DND-41 (cell line): ENCODE results near the gene UPF3A.

Source experiments
- ATAC-seq: fragments of 200-7000 bp; cut with Tn5 transposase; 3 replicates; pipeline ENCODE4 v1.9.1; 2021; ENCODE audit warnings: low read depth; ENCODE audit not compliant: insufficient read depth
- DNase-seq: peaks from one replicate; pipeline ENCODE4 v3.0.0-alpha.2; 2020
- H2AFZ ChIP-seq: 2 replicates; pipeline ENCODE4 v1.6.0; 2012; ENCODE audit warnings: low read depth, low read length
- H3K27ac ChIP-seq: 2 replicates; pipeline ENCODE4 v1.5.1; 2012; ENCODE audit warnings: low read length, inconsistent platforms
- H3K27me3 ChIP-seq: fragments of 200-600 bp; sonication (generic); 2 replicates; pipeline ENCODE4 v1.6.0; 2012; ENCODE audit warnings: low read length, mild to moderate bottlenecking, inconsistent platforms; ENCODE audit not compliant: insufficient read depth, poor library complexity
- H3K36me3 ChIP-seq: 2 replicates; pipeline ENCODE4 v1.5.1; 2012; ENCODE audit warnings: low read length, inconsistent platforms; ENCODE audit not compliant: insufficient read depth
- H3K4me1 ChIP-seq: 2 replicates; pipeline ENCODE4 v1.5.1; 2012; ENCODE audit warnings: mild to moderate bottlenecking, low read length; ENCODE audit not compliant: insufficient read depth
- H3K4me2 ChIP-seq: 2 replicates; pipeline ENCODE4 v1.6.0; 2012; ENCODE audit warnings: mild to moderate bottlenecking, moderate library complexity, low read length, inconsistent platforms; ENCODE audit not compliant: insufficient read depth
- H3K4me3 ChIP-seq, 2 experiments: fragments of 200-600 bp in 1 of 2; shearing (Covaris generic) in 1 of 2; 2 replicates each; pipeline ENCODE4 v1.5.1; 2012 to 2016; ENCODE audit warnings: inconsistent platforms in 2 of 2, low read length in 2 of 2, mild to moderate bottlenecking in 2 of 2, low read depth in 1 of 2, moderate library complexity in 1 of 2
- H3K79me2 ChIP-seq: 2 replicates; pipeline ENCODE4 v1.6.0; 2012; ENCODE audit warnings: low read length, inconsistent platforms; ENCODE audit not compliant: insufficient read depth
- H3K9ac ChIP-seq: 2 replicates; pipeline ENCODE4 v1.6.0; 2012; ENCODE audit warnings: low read depth, mild to moderate bottlenecking, inconsistent platforms, low read length, moderate library complexity
- H3K9me3 ChIP-seq: 2 replicates; pipeline ENCODE4 v1.5.1; 2012; ENCODE audit warnings: low read length, moderate library complexity, mild to moderate bottlenecking, inconsistent platforms; ENCODE audit not compliant: insufficient read depth, severe bottlenecking
- H4K20me1 ChIP-seq: 2 replicates; pipeline ENCODE4 v1.6.0; 2012; ENCODE audit warnings: low read length; ENCODE audit not compliant: insufficient read depth
- CTCF ChIP-seq: IDR thresholded peaks from 2 replicates; pipeline ENCODE4 v1.5.1; 2012; ENCODE audit warnings: borderline replicate concordance, low read length, moderate library complexity, mild to moderate bottlenecking; ENCODE audit not compliant: poor library complexity, severe bottlenecking; ENCODE audit errors: extremely low read depth
- EZH2 ChIP-seq: IDR thresholded peaks from 3 replicates; pipeline ENCODE4 v1.6.1; 2012; ENCODE audit warnings: borderline replicate concordance, low read depth, mild to moderate bottlenecking, moderate library complexity, low read length, inconsistent platforms; ENCODE audit not compliant: severe bottlenecking

The UPF3A gene

GRCh38 chr13:114281351-114282040 lies at the start of gene UPF3A:
Gene UPF3A (plus strand): TSS chr13:114281601. CDS start chr13:114281640, 39 bp downstream.
- H3K4me2 ChIP-seq, result peak within 1 kb of the TSS; percentile 76
- H3K4me3 ChIP-seq, result peak within 1 kb of the TSS; percentile 84 to 95
- H4K20me1 ChIP-seq, result no peaks in the 10 kb centered on the region
- no peaks in the 10 kb centered on the region for H3K9me3 ChIP-seq
- H3K79me2 ChIP-seq, result peaks cover 35% of the 10 kb centered on the region
- peaks cover 38% of the 10 kb centered on the region for H3K4me1 ChIP-seq
- no peaks in the 10 kb centered on the region for H3K27me3 ChIP-seq
- peak; percentile 89 for DNase-seq
- H3K27ac ChIP-seq, result peak within 1 kb of the TSS; percentile 100
- H3K9ac ChIP-seq, result peak within 1 kb of the TSS; percentile 93
- TF ChIP-seq EZH2, result no peak
- TF ChIP-seq CTCF, result no peak
- peaks cover 47% of the 10 kb centered on the region for H3K36me3 ChIP-seq
- peak; percentile 78 for ATAC-seq
- peak within 1 kb of the TSS; percentile 93 for H2AFZ ChIP-seq

- peaks cover 21% of the 10 kb centered on the region for H3K79me2 ChIP-seq
- no peaks in the 10 kb centered on the region for H3K9me3 ChIP-seq
- H3K4me3 ChIP-seq, result no peak overlapping the region
- no peak overlapping the region for H3K4me2 ChIP-seq
- H3K27ac ChIP-seq, result no peak overlapping the region
- H3K9ac ChIP-seq, result no peak overlapping the region
- H3K36me3 ChIP-seq, result peaks cover 7% of the 10 kb centered on the region
- DNase-seq (no peak), ATAC-seq (no peak)
- peaks cover 7% of the 10 kb centered on the region for H3K27me3 ChIP-seq
- TF ChIP-seq EZH2 (no peak), CTCF (no peak)
- H4K20me1 ChIP-seq, result peaks cover 6% of the 10 kb centered on the region; the same call in 1 of the 2 replicates
- H2AFZ ChIP-seq, result no peak overlapping the region
- H3K4me1 ChIP-seq, result peaks cover 26% of the 10 kb centered on the region
Observed at GRCh38 chr13:114231886-114232285, 49.5 kb upstream of the UPF3A start.

- peak overlapping the region; percentile 90 for H2AFZ ChIP-seq
- H3K27ac ChIP-seq, result peak overlapping the region; percentile 73
Observed at GRCh38 chr13:114234266-114234644, 47.1 kb upstream of the UPF3A start.

More at GRCh38 chr13:114234266-114234644, 47.1 kb upstream of the UPF3A start:
- H3K4me2 ChIP-seq, result peak overlapping the region; percentile 86
- H3K9ac ChIP-seq, result peak overlapping the region; percentile 85
- H3K4me3 ChIP-seq, result peak overlapping the region; percentile 72 to 79; a peak in 3 of 4 replicates
- H3K9me3 ChIP-seq, result no peaks in the 10 kb centered on the region
- H3K27me3 ChIP-seq, result no peaks in the 10 kb centered on the region
- peaks cover 8% of the 10 kb centered on the region; the same call in 1 of the 2 replicates for H4K20me1 ChIP-seq
- H3K4me1 ChIP-seq, result peaks cover 24% of the 10 kb centered on the region
- TF ChIP-seq EZH2, result no peak
- no peak for TF ChIP-seq CTCF
- DNase-seq (no peak), ATAC-seq (no peak)
- H3K79me2 ChIP-seq, result peaks cover 31% of the 10 kb centered on the region
- peaks cover 31% of the 10 kb centered on the region for H3K36me3 ChIP-seq
